Natural killer cell treated with Interleukin-12 subunit alpha and Interleukin-12 subunit beta and Interleukin-15 and Interleukin-18, amount 100 ng/mL, for 72 hours (primary cell): ENCODE measurements around the gene IRF2. TPM values are rescaled to one million over a fixed set of nuclear protein-coding genes. Genes with fewer than 3 reads are reported as not detected.
"Not testable (repeated sequence)": the region's sequence is repeated elsewhere in the genome, so short reads cannot be mapped to it uniquely, and the experiment has no call there.

Experiments
- ATAC-seq, 2 donors: fragments of 150-1000 bp; cut with Tn5 transposase in 1 of 2; sonication (Bioruptor Pico), chemical (Tn5 transposase) in 1 of 2; 2 replicates each; pipeline ENCODE4 v1.10.0; 2021
- DNase-seq: peaks from one replicate; pipeline ENCODE4 v3.0.0; 2022; ENCODE audit warnings: low spot score
- H3K27ac Mint-ChIP-seq, 2 donors: 1 replicate in 1 of 2; 2 replicates in 1 of 2; pipeline ENCODE4 v1.8.0; 2022; ENCODE audit warnings: mixed read lengths in 2 of 2, mild to moderate bottlenecking in 1 of 2, moderate library complexity in 1 of 2
- H3K27me3 Mint-ChIP-seq, 2 donors: 1 replicate in 1 of 2; 2 replicates in 1 of 2; pipeline ENCODE4 v1.8.0; 2022; ENCODE audit warnings: mixed read lengths in 2 of 2
- H3K36me3 Mint-ChIP-seq: one replicate; pipeline ENCODE4 v1.8.0; 2022; ENCODE audit warnings: mixed read lengths
- H3K4me1 Mint-ChIP-seq, 2 donors: 1 replicate in 1 of 2; 2 replicates in 1 of 2; pipeline ENCODE4 v1.8.0; 2022; ENCODE audit warnings: low read depth in 2 of 2, mixed read lengths in 2 of 2, mild to moderate bottlenecking in 1 of 2
- H3K4me3 Mint-ChIP-seq: one replicate; pipeline ENCODE4 v1.8.0; 2022; ENCODE audit warnings: mixed read lengths
- H3K9me3 Mint-ChIP-seq: 2 replicates; pipeline ENCODE4 v1.8.0; 2022; ENCODE audit warnings: mixed read lengths
- total RNA-seq, 2 donors: library from RNA; stranded (reverse); gene quantifications; one replicate each; pipeline ENCODE4 v1.2.3, GENCODE V29; 2022

IRF2 gene
- total RNA-seq, 2 donors from 2014 or later: 55.2 to 67.8 TPM

GRCh38 chr4:184385705-184386141, 88.6 kb downstream of the IRF2 start:
- Mint-ChIP-seq H3K36me3 (peaks cover 14% of the 10 kb centered on the region), H3K4me3 (no peak overlapping the region), H3K4me1 (peaks cover 37 to 46% of the 10 kb centered on the region in 2 donors), H3K27ac (peak overlapping the region; percentile 10 to 29), H3K9me3 (no peaks in the 10 kb centered on the region), H3K27me3 (no peaks in the 10 kb centered on the region)
- no peak for ATAC-seq
- DNase-seq: no peak

GRCh38 chr4:184384810-184385557, 89.4 kb downstream of the IRF2 start:
- Mint-ChIP-seq H3K9me3 (no peaks in the 10 kb centered on the region), H3K27ac (peak overlapping the region; percentile 65 to 80), H3K4me1 (peaks cover 36 to 46% of the 10 kb centered on the region in 2 donors), H3K4me3 (peak overlapping the region; percentile 62), H3K27me3 (no peaks in the 10 kb centered on the region), H3K36me3 (peaks cover 16% of the 10 kb centered on the region)
- no peak for DNase-seq
- ATAC-seq: peak in 1 of 2 donors; percentile 37

GRCh38 chr4:184384056-184384809, 90.1 kb downstream of the IRF2 start:
- Mint-ChIP-seq H3K9me3 (no peaks in the 10 kb centered on the region), H3K36me3 (peaks cover 16% of the 10 kb centered on the region), H3K27me3 (no peaks in the 10 kb centered on the region), H3K27ac (peak overlapping the region; percentile 65 to 80), H3K4me1 (peaks cover 36 to 46% of the 10 kb centered on the region in 2 donors), H3K4me3 (peak overlapping the region; percentile 62)
- ATAC-seq: peak; percentile 71 to 72
- no peak for DNase-seq

- no peaks in the 10 kb centered on the region for H3K27me3 Mint-ChIP-seq
- no peak for ATAC-seq
Measured at GRCh38 chr4:184383497-184384055, 90.8 kb downstream of the IRF2 start.

GRCh38 chr4:184382189-184382846, 92.0 kb downstream of the IRF2 start:
- H3K27me3 Mint-ChIP-seq: no peaks in the 10 kb centered on the region
- no peak for DNase-seq
- no peaks in the 10 kb centered on the region for H3K9me3 Mint-ChIP-seq
- peaks cover 40 to 52% of the 10 kb centered on the region in 2 donors for H3K4me1 Mint-ChIP-seq
- peak in 1 of 2 donors; percentile 62 for ATAC-seq
- peak overlapping the region; percentile 81 for H3K4me3 Mint-ChIP-seq
- peak overlapping the region; percentile 65 to 74 for H3K27ac Mint-ChIP-seq
- peaks cover 10% of the 10 kb centered on the region for H3K36me3 Mint-ChIP-seq

More at GRCh38 chr4:184383497-184384055, 90.8 kb downstream of the IRF2 start:
- DNase-seq: no peak
- peaks cover 16% of the 10 kb centered on the region for H3K36me3 Mint-ChIP-seq
- no peaks in the 10 kb centered on the region for H3K9me3 Mint-ChIP-seq
- peak overlapping the region; percentile 65 to 80 for H3K27ac Mint-ChIP-seq
- H3K4me3 Mint-ChIP-seq: peak overlapping the region; percentile 62
- peaks cover 36 to 46% of the 10 kb centered on the region in 2 donors for H3K4me1 Mint-ChIP-seq

- H3K4me1 Mint-ChIP-seq: peaks cover 34 to 46% of the 10 kb centered on the region in 2 donors
Measured at GRCh38 chr4:184380707-184381106, 93.6 kb downstream of the IRF2 start.

GRCh38 chr4:184380214-184380613, 94.1 kb downstream of the IRF2 start:
- not testable (repeated sequence) for H3K27ac Mint-ChIP-seq, H3K9me3 Mint-ChIP-seq, H3K4me3 Mint-ChIP-seq, DNase-seq, H3K27me3 Mint-ChIP-seq, ATAC-seq, H3K36me3 Mint-ChIP-seq
- peaks cover 37 to 45% of the 10 kb centered on the region in 2 donors for H3K4me1 Mint-ChIP-seq

More at GRCh38 chr4:184380707-184381106, 93.6 kb downstream of the IRF2 start:
- H3K4me3 Mint-ChIP-seq: no peak overlapping the region
- H3K27ac Mint-ChIP-seq: peak overlapping the region in 1 of 2 donors; percentile 19
- ATAC-seq (no peak), DNase-seq (no peak)
- H3K9me3 Mint-ChIP-seq: no peaks in the 10 kb centered on the region
- H3K27me3 Mint-ChIP-seq: no peaks in the 10 kb centered on the region
- H3K36me3 Mint-ChIP-seq: peaks cover 4% of the 10 kb centered on the region

GRCh38 chr4:184376923-184377322, 97.4 kb downstream of the IRF2 start:
- no peak for DNase-seq
- Mint-ChIP-seq H3K4me1 (peaks cover 19 to 25% of the 10 kb centered on the region in 2 donors), H3K27me3 (no peaks in the 10 kb centered on the region), H3K4me3 (no peak overlapping the region), H3K9me3 (no peaks in the 10 kb centered on the region), H3K36me3 (peaks cover 4% of the 10 kb centered on the region), H3K27ac (no peak overlapping the region)
- no peak for ATAC-seq

- Mint-ChIP-seq H3K4me3 (no peak overlapping the region), H3K27me3 (no peaks in the 10 kb centered on the region), H3K27ac (no peak overlapping the region), H3K36me3 (peaks cover 4% of the 10 kb centered on the region), H3K9me3 (no peaks in the 10 kb centered on the region), H3K4me1 (peaks cover 16 to 22% of the 10 kb centered on the region in 2 donors)
- no peak for DNase-seq
- no peak for ATAC-seq
Measured at GRCh38 chr4:184376126-184376838, 98.1 kb downstream of the IRF2 start.

GRCh38 chr4:184375623-184376022, 98.7 kb downstream of the IRF2 start:
- H3K4me1 Mint-ChIP-seq: peaks cover 17 to 22% of the 10 kb centered on the region in 2 donors
- not testable (repeated sequence) for H3K27ac Mint-ChIP-seq, DNase-seq, H3K4me3 Mint-ChIP-seq, ATAC-seq, H3K36me3 Mint-ChIP-seq, H3K27me3 Mint-ChIP-seq, H3K9me3 Mint-ChIP-seq

- ATAC-seq (peak in 1 of 2 donors; percentile 54), DNase-seq (no peak)
- H3K9me3 Mint-ChIP-seq: no peaks in the 10 kb centered on the region
- no peaks in the 10 kb centered on the region for H3K36me3 Mint-ChIP-seq
- peak overlapping the region in 1 of 2 donors; percentile 20 for H3K27ac Mint-ChIP-seq
- H3K27me3 Mint-ChIP-seq: no peaks in the 10 kb centered on the region
- peak overlapping the region; percentile 31 for H3K4me3 Mint-ChIP-seq
- H3K4me1 Mint-ChIP-seq: peaks cover 17 to 22% of the 10 kb centered on the region in 2 donors
Measured at GRCh38 chr4:184375027-184375426, 99.3 kb downstream of the IRF2 start.

GRCh38 chr4:184373886-184374405, 100.4 kb downstream of the IRF2 start:
- ATAC-seq: no peak
- peaks cover 17 to 22% of the 10 kb centered on the region in 2 donors for H3K4me1 Mint-ChIP-seq
- H3K36me3 Mint-ChIP-seq: no peaks in the 10 kb centered on the region
- no peaks in the 10 kb centered on the region for H3K9me3 Mint-ChIP-seq
- H3K4me3 Mint-ChIP-seq: no peak overlapping the region
- no peak for DNase-seq
- no peaks in the 10 kb centered on the region for H3K27me3 Mint-ChIP-seq
- no peak overlapping the region for H3K27ac Mint-ChIP-seq
